H9 (cell line): Measurements from ENCODE around the gene ASCC1. TPM values are rescaled to one million over a fixed set of nuclear protein-coding genes. Genes with fewer than 3 reads are reported as not detected.

ENCODE experiments used
- DNase-seq: peaks from one replicate; pipeline ENCODE4 v3.0.0-alpha.2; 2017
- H2AFZ ChIP-seq: one replicate; pipeline ENCODE4 v1.6.1; 2013; ENCODE audit warnings: mild to moderate bottlenecking, low read length, control low read depth, moderate library complexity
- H2AK5ac ChIP-seq: 2 replicates; pipeline ENCODE4 v1.6.1; 2013; ENCODE audit warnings: low read length, control low read depth, mixed read lengths; ENCODE audit not compliant: insufficient read length
- H2BK120ac ChIP-seq: one replicate; pipeline ENCODE4 v1.6.1; 2013; ENCODE audit warnings: low read depth, mild to moderate bottlenecking, low read length, control low read depth, inconsistent platforms; ENCODE audit not compliant: poor library complexity, severe bottlenecking
- H2BK12ac ChIP-seq: 2 replicates; pipeline ENCODE4 v1.6.1; 2013; ENCODE audit warnings: low read length, control low read depth, mixed read lengths, low read depth; ENCODE audit not compliant: insufficient read length
- H2BK15ac ChIP-seq: 2 replicates; pipeline ENCODE4 v1.6.1; 2013; ENCODE audit warnings: low read depth, low read length, control low read depth
- H2BK20ac ChIP-seq: one replicate; pipeline ENCODE4 v1.6.1; 2013; ENCODE audit warnings: low read depth, mild to moderate bottlenecking, low read length, control low read depth, inconsistent platforms; ENCODE audit not compliant: poor library complexity, severe bottlenecking
- H2BK5ac ChIP-seq: 2 replicates; pipeline ENCODE4 v1.6.1; 2013; ENCODE audit warnings: low read length, control low read depth, mixed read lengths; ENCODE audit not compliant: insufficient read length
- H3K14ac ChIP-seq: 2 replicates; pipeline ENCODE4 v1.6.1; 2013; ENCODE audit warnings: low read length, control low read depth; ENCODE audit not compliant: insufficient read depth
- H3K18ac ChIP-seq: 2 replicates; pipeline ENCODE4 v1.6.1; 2013; ENCODE audit warnings: low read depth, mild to moderate bottlenecking, mixed read lengths, low read length, control low read depth; ENCODE audit not compliant: insufficient read length
- H3K23ac ChIP-seq: 2 replicates; pipeline ENCODE4 v1.6.1; 2013; ENCODE audit warnings: low read length, control low read depth, mixed read lengths, low read depth; ENCODE audit not compliant: insufficient read length
- H3K23me2 ChIP-seq: 2 replicates; pipeline ENCODE4 v1.6.1; 2013; ENCODE audit warnings: low read depth, mild to moderate bottlenecking, mixed read lengths, low read length, control low read depth; ENCODE audit not compliant: insufficient read length, poor library complexity, severe bottlenecking
- H3K27ac ChIP-seq: 2 replicates; pipeline ENCODE4 v1.5.1; 2013; ENCODE audit warnings: low read length, control low read depth, mixed read lengths, low read depth; ENCODE audit not compliant: insufficient read length
- H3K27me3 ChIP-seq: 2 replicates; pipeline ENCODE4 v1.6.1; 2013; ENCODE audit warnings: low read length, control low read depth, inconsistent platforms; ENCODE audit not compliant: insufficient read depth
- H3K4ac ChIP-seq: 2 replicates; pipeline ENCODE4 v1.6.1; 2013; ENCODE audit warnings: low read depth, mild to moderate bottlenecking, control low read depth, inconsistent platforms, low read length, moderate library complexity
- H3K4me1 ChIP-seq: 2 replicates; pipeline ENCODE4 v1.6.1; 2013; ENCODE audit warnings: low read length, control low read depth, inconsistent platforms; ENCODE audit not compliant: insufficient read depth
- H3K4me2 ChIP-seq: 2 replicates; pipeline ENCODE4 v1.6.1; 2013; ENCODE audit warnings: low read length, control low read depth, mixed read lengths; ENCODE audit not compliant: insufficient read length, insufficient read depth
- H3K56ac ChIP-seq: 2 replicates; pipeline ENCODE4 v1.6.1; 2013; ENCODE audit warnings: low read depth, mild to moderate bottlenecking, mixed read lengths, low read length, control low read depth; ENCODE audit not compliant: insufficient read length
- H3K79me1 ChIP-seq: 2 replicates; pipeline ENCODE4 v1.6.1; 2013; ENCODE audit warnings: low read depth, mild to moderate bottlenecking, moderate library complexity, low read length, control low read depth, inconsistent platforms; ENCODE audit not compliant: insufficient read depth, poor library complexity, severe bottlenecking
- H3K79me2 ChIP-seq: 2 replicates; pipeline ENCODE4 v1.6.1; 2013; ENCODE audit warnings: low read length, control low read depth, inconsistent platforms; ENCODE audit not compliant: insufficient read depth
- H3K9ac ChIP-seq: 2 replicates; pipeline ENCODE4 v1.6.1; 2013; ENCODE audit warnings: low read length, control low read depth, mixed read lengths; ENCODE audit not compliant: insufficient read length; ENCODE audit errors: extremely low read depth
- H3K9me3 ChIP-seq: one replicate; pipeline ENCODE4 v1.6.1; 2013; ENCODE audit warnings: low read depth, low read length, inconsistent platforms; ENCODE audit not compliant: control insufficient read depth
- H3T11ph ChIP-seq: one replicate; pipeline ENCODE4 v1.6.1; 2013; ENCODE audit warnings: mild to moderate bottlenecking, low read length, control low read depth, inconsistent platforms
- H4K20me1 ChIP-seq: one replicate; pipeline ENCODE4 v1.6.1; 2013; ENCODE audit not compliant: control insufficient read depth, insufficient read length, insufficient read depth
- H4K5ac ChIP-seq: 2 replicates; pipeline ENCODE4 v1.6.1; 2013; ENCODE audit warnings: low read depth, mild to moderate bottlenecking, mixed read lengths, low read length, control low read depth; ENCODE audit not compliant: insufficient read length
- H4K8ac ChIP-seq: replicated peaks from 2 replicates; pipeline ENCODE4 v1.6.1; 2013; ENCODE audit warnings: low read length, control low read depth, mixed read lengths, low read depth; ENCODE audit not compliant: insufficient read length
- H4K91ac ChIP-seq: 2 replicates; pipeline ENCODE4 v1.6.1; 2013; ENCODE audit warnings: low read depth, mild to moderate bottlenecking, moderate library complexity, mixed read lengths, low read length, control low read depth; ENCODE audit not compliant: insufficient read length
- H3K27ac Mint-ChIP-seq, 3 experiments: 2 replicates in 2 of 3; 3 replicates in 1 of 3; pipeline ENCODE4 v1.8.0; 2020 to 2021; ENCODE audit warnings: mixed read lengths in 3 of 3, mild to moderate bottlenecking in 1 of 3, moderate library complexity in 1 of 3
- H3K27me3 Mint-ChIP-seq: 2 replicates; pipeline ENCODE4 v1.8.0; 2021; ENCODE audit warnings: low read depth, mild to moderate bottlenecking, moderate library complexity, mixed read lengths
- H3K36me3 Mint-ChIP-seq, 3 experiments: 2 replicates in 2 of 3; 3 replicates in 1 of 3; pipeline ENCODE4 v1.8.0; 2020 to 2021; ENCODE audit warnings: low read depth in 3 of 3, mixed read lengths in 3 of 3; ENCODE audit not compliant: insufficient read depth in 1 of 3
- H3K4me1 Mint-ChIP-seq, 2 experiments: 2 replicates each; pipeline ENCODE4 v1.8.0; 2020; ENCODE audit warnings: mixed read lengths in 2 of 2
- H3K4me3 Mint-ChIP-seq, 2 experiments: 2 replicates in 1 of 2; 3 replicates in 1 of 2; pipeline ENCODE4 v1.8.0; 2020 to 2021; ENCODE audit warnings: mild to moderate bottlenecking in 2 of 2, mixed read lengths in 2 of 2, moderate library complexity in 1 of 2
- H3K9me3 Mint-ChIP-seq, 2 experiments: 2 replicates in 1 of 2; 3 replicates in 1 of 2; pipeline ENCODE4 v1.8.0; 2020; ENCODE audit warnings: mild to moderate bottlenecking in 2 of 2, mixed read lengths in 2 of 2, moderate library complexity in 1 of 2
- CTCF ChIP-seq: fragments of 200-600 bp; sonication (generic); conservative IDR thresholded peaks from 3 replicates; pipeline ENCODE4 v1.8.0; 2021; ENCODE audit warnings: antibody characterized with exemption, mild to moderate bottlenecking
- WGBS: extraction: QIAGEN DNeasy Blood & Tissue Kit; methylation state at CpG from one replicate; pipeline ENCODE4 v1.1.7; 2013; ENCODE audit warnings: missing lambda C conversion rate, low lambda C conversion rate, mixed read lengths; ENCODE audit not compliant: insufficient read length; ENCODE audit errors: extremely low coverage; 5-methylcytosine and 5-hydroxymethylcytosine counted together
- total RNA-seq: library from RNA; stranded (reverse); gene quantifications from 2 replicates; pipeline ENCODE4 v1.2.1, GENCODE V29; 2021

Gene ASCC1
- total RNA-seq, 1 experiment from 2014 or later: 41.2 TPM

GRCh38 chr10:72263613-72264241 lies 47.7 kb upstream of the ASCC1 start:
- Histone ChIP-seq H3K4me2 (no peak overlapping the region), H2BK20ac (no peak overlapping the region), H2AK5ac (no peak overlapping the region), H2AFZ (no peak overlapping the region), H3K79me2 (no peaks in the 10 kb centered on the region), H3K9me3 (no peaks in the 10 kb centered on the region), H4K91ac (no peak overlapping the region), H3K9ac (no peak overlapping the region), H2BK15ac (no peak overlapping the region), H3K27me3 (no peaks in the 10 kb centered on the region), H4K8ac (no peak overlapping the region), H3K4ac (no peak overlapping the region), H3K79me1 (no peaks in the 10 kb centered on the region), H2BK5ac (no peak overlapping the region), H3K18ac (no peak overlapping the region), H4K20me1 (no peaks in the 10 kb centered on the region), H3K23me2 (peaks cover 4% of the 10 kb centered on the region), H3K27ac (no peak overlapping the region), H3T11ph (no peak overlapping the region), H2BK120ac (no peak overlapping the region), H4K5ac (no peak overlapping the region), H3K4me1 (peaks cover 21% of the 10 kb centered on the region), H2BK12ac (no peak overlapping the region), H3K23ac (no peak overlapping the region), H3K14ac (no peak overlapping the region), H3K56ac (no peak overlapping the region)
- no peak for DNase-seq
- Mint-ChIP-seq H3K4me3 (peak overlapping the region in 1 of 2 experiments; percentile 4; a peak in 1 of 5 replicates), H3K27ac (peak overlapping the region; percentile 33 to 63 (median 36); a peak in 4 of 7 replicates), H3K4me1 (peaks cover 53 to 62% of the 10 kb centered on the region in 2 experiments), H3K27me3 (no peaks in the 10 kb centered on the region; the same call in 1 of the 2 replicates), H3K36me3 (no peaks in the 10 kb centered on the region), H3K9me3 (no peaks in the 10 kb centered on the region)
- WGBS: no CpG with 5 or more reads among the region's 6 CpGs
- TF ChIP-seq CTCF: no peak
